NCI-H187 treated with DMSO at 0.1 percent for 48 hours (cell line): Measurements from ENCODE around the gene NHS.
"Not testable (repeated sequence)": the region's sequence is repeated elsewhere in the genome, so short reads cannot be mapped to it uniquely, and the experiment has no call there.

Source experiments
- DNase-seq: peaks from one replicate; lab custom pipeline; 2025; lab: John Stamatoyannopoulos, UW

NHS gene

GRCh38 chrX:17405225-17405969 is 30.4 kb downstream of the NHS start:
- no peak for DNase-seq

- DNase-seq = no peak
Observed at GRCh38 chrX:17409566-17410290, 34.7 kb downstream of the NHS start.

GRCh38 chrX:17410651-17411050 is 35.7 kb downstream of the NHS start:
- DNase-seq = no peak

GRCh38 chrX:17411205-17411604 is 36.2 kb downstream of the NHS start:
- peak; percentile 3 for DNase-seq

- no peak for DNase-seq
Observed at GRCh38 chrX:17412692-17413091, 37.7 kb downstream of the NHS start.

- DNase-seq = no peak
Observed at GRCh38 chrX:17413228-17413627, 38.2 kb downstream of the NHS start.

- no peak for DNase-seq
Observed at GRCh38 chrX:17414027-17414658, 39.1 kb downstream of the NHS start.

GRCh38 chrX:17414839-17415238 is 39.8 kb downstream of the NHS start:
- DNase-seq = no peak

GRCh38 chrX:17415242-17415810 is 40.3 kb downstream of the NHS start:
- no peak for DNase-seq

- no peak for DNase-seq
Observed at GRCh38 chrX:17417372-17417771, 42.4 kb downstream of the NHS start.

- DNase-seq = no peak
Observed at GRCh38 chrX:17425136-17425535, 50.1 kb downstream of the NHS start.

GRCh38 chrX:17425551-17425950 is 50.6 kb downstream of the NHS start:
- no peak for DNase-seq

GRCh38 chrX:17431171-17431570 is 56.2 kb downstream of the NHS start:
- DNase-seq = no peak

- no peak for DNase-seq
Observed at GRCh38 chrX:17432158-17432557, 57.2 kb downstream of the NHS start.

GRCh38 chrX:17433965-17434364 is 59.0 kb downstream of the NHS start:
- DNase-seq = no peak

GRCh38 chrX:17435476-17435875 is 60.5 kb downstream of the NHS start:
- DNase-seq = no peak

GRCh38 chrX:17438221-17438620 is 63.2 kb downstream of the NHS start:
- no peak for DNase-seq

GRCh38 chrX:17440258-17440657 is 65.3 kb downstream of the NHS start:
- DNase-seq = no peak

GRCh38 chrX:17440836-17441235 is 65.8 kb downstream of the NHS start:
- DNase-seq = no peak

GRCh38 chrX:17441965-17442364 is 67.0 kb downstream of the NHS start:
- no peak for DNase-seq

GRCh38 chrX:17442898-17443297 is 67.9 kb downstream of the NHS start:
- no peak for DNase-seq

- DNase-seq = no peak
Observed at GRCh38 chrX:17443556-17443955, 68.6 kb downstream of the NHS start.

GRCh38 chrX:17446269-17446668 is 71.3 kb downstream of the NHS start:
- not testable (repeated sequence) for DNase-seq
